Erythroblast (primary cell): ENCODE results near the gene NT5C3B.
"Not testable (repeated sequence)": the region's sequence is repeated elsewhere in the genome, so short reads cannot be mapped to it uniquely, and the experiment has no call there.

Experiments used
- GATA1 ChIP-seq: IDR thresholded peaks from 2 replicates; pipeline ENCODE4 v1.6.1; 2011; ENCODE audit warnings: low read depth, mild to moderate bottlenecking, control low read depth, low read length, moderate library complexity
- POLR2A ChIP-seq: IDR thresholded peaks from 2 replicates; pipeline ENCODE4 v1.6.1; 2011; ENCODE audit warnings: mild to moderate bottlenecking, low read length

GRCh38 chr17:41840781-41841180 is 4.7 kb upstream of the NT5C3B start:
- TF ChIP-seq POLR2A, GATA1: not testable (repeated sequence)
